K562 (cell line): ENCODE results near the gene PODNL1. TPM values are rescaled to one million over a fixed set of nuclear protein-coding genes. Genes with fewer than 3 reads are reported as not detected.
A peak's percentile ranks its signal among the peaks of the same experiment; 100 is the strongest.

Experiments used
- ATAC-seq: fragments of 200-7000 bp; cut with Tn5 transposase; 3 replicates; pipeline ENCODE4 v1.9.1; 2020; ENCODE audit warnings: moderate library complexity
- BruUV-seq: library from RNA; stranded (reverse); fragments of 400-500 nt; replicated peaks from 2 replicates; lab custom pipeline; 2021; lab: Mats Ljungman, UMichigan
- CTCF ChIA-PET: fragments of 300-600 bp; formaldehyde crosslinking; extraction: SDS; loops from one replicate; lab custom pipeline; 2021; ENCODE audit warnings: low intra/inter-chr PET ratio; lab: Yijun Ruan, JAX
- POLR2A ChIA-PET: fragments of 300-600, 350-650 bp; sonication (Branson Sonifier 250); formaldehyde crosslinking; extraction: SDS; loops from one replicate; lab custom pipeline; 2021; ENCODE audit warnings: antibody characterized with exemption, inconsistent platforms; lab: Yijun Ruan, JAX
- DNase-seq, 4 experiments: peaks; one replicate each; pipeline versions ENCODE4 v3.0.0 to v3.0.0-alpha.2; 2011 to 2018; ENCODE audit warnings: low spot score in 3 of 4, mixed read lengths in 3 of 4; ENCODE audit errors: extremely low read depth in 1 of 4
- FAIRE-seq: peaks from 2 replicates; lab custom pipeline; 2011; peaks lifted over from hg19 to GRCh38; lab: Jason Lieb, UNC
- H2AFZ ChIP-seq: 2 replicates; pipeline ENCODE4 v1.6.0; 2011; ENCODE audit warnings: low read depth, low read length, control low read depth, inconsistent platforms
- H3K27ac ChIP-seq: fragments of 200-600 bp; 3 replicates; pipeline ENCODE4 v1.8.0; 2011; ENCODE audit warnings: low read depth, mild to moderate bottlenecking, control low read depth, inconsistent platforms, low read length, moderate library complexity, mixed read lengths; ENCODE audit errors: extremely low read depth
- H3K27me3 ChIP-seq, 2 experiments: fragments of 300-600 bp in 1 of 2; 2 replicates in 1 of 2; 3 replicates in 1 of 2; pipeline versions ENCODE4 v1.6.0 to v1.8.0; 2011; ENCODE audit warnings: inconsistent platforms in 2 of 2, low read length in 2 of 2, mild to moderate bottlenecking in 1 of 2, mixed read lengths in 1 of 2, moderate library complexity in 1 of 2; ENCODE audit not compliant: control insufficient read depth in 2 of 2, insufficient read depth in 2 of 2
- H3K36me3 ChIP-seq: fragments of 300-600 bp; 3 replicates; pipeline ENCODE4 v1.8.0; 2011; ENCODE audit warnings: mild to moderate bottlenecking, low read length, inconsistent platforms; ENCODE audit not compliant: control insufficient read depth, insufficient read depth
- H3K4me1 ChIP-seq, 2 experiments: fragments of 200-600 bp in 1 of 2; replicated peaks in 1 of 2; 2 replicates in 1 of 2; 3 replicates in 1 of 2; pipeline versions ENCODE4 v1.5.1 to v1.8.0; 2011; ENCODE audit warnings: inconsistent platforms in 2 of 2, low read length in 2 of 2, mild to moderate bottlenecking in 1 of 2, mixed read lengths in 1 of 2, moderate library complexity in 1 of 2; ENCODE audit not compliant: control insufficient read depth in 2 of 2, insufficient read depth in 2 of 2
- H3K4me2 ChIP-seq: 2 replicates; pipeline ENCODE4 v1.6.1; 2011; ENCODE audit warnings: low read length, control low read depth, inconsistent platforms, mixed read lengths; ENCODE audit not compliant: insufficient read depth
- H3K4me3 ChIP-seq: fragments of 200-600 bp; sonication (generic), shearing (Covaris generic); 2 replicates; pipeline ENCODE4 v1.5.1; 2016; ENCODE audit warnings: control low read depth, inconsistent platforms
- H3K79me2 ChIP-seq: fragments of 200-600 bp; 3 replicates; pipeline ENCODE4 v1.8.0; 2011; ENCODE audit warnings: low read length, inconsistent platforms; ENCODE audit not compliant: control insufficient read depth, insufficient read depth
- H3K9ac ChIP-seq, 2 experiments: 2 replicates each; pipeline versions ENCODE4 v1.6.0 to v1.6.1; 2011; ENCODE audit warnings: low read depth in 2 of 2, low read length in 2 of 2, control low read depth in 1 of 2, inconsistent platforms in 1 of 2, mild to moderate bottlenecking in 1 of 2, mixed read lengths in 1 of 2; ENCODE audit not compliant: insufficient read depth in 1 of 2
- H3K9me1 ChIP-seq: one replicate; pipeline ENCODE4 v1.6.0; 2011; ENCODE audit warnings: inconsistent platforms, mild to moderate bottlenecking, low read length, moderate library complexity; ENCODE audit not compliant: control insufficient read depth, insufficient read depth
- H3K9me3 ChIP-seq: replicated peaks from 2 replicates; pipeline ENCODE4 v1.5.1; 2011; ENCODE audit warnings: low read depth, low read length, inconsistent platforms; ENCODE audit not compliant: control insufficient read depth, insufficient read depth
- H4K20me1 ChIP-seq: replicated peaks from 2 replicates; pipeline ENCODE4 v1.6.1; 2011; ENCODE audit warnings: low read length, inconsistent platforms, mixed read lengths; ENCODE audit not compliant: control insufficient read depth, insufficient read depth
- ADNP ChIP-seq: fragments of 200-800 bp; sonication (Bioruptor generic); IDR thresholded peaks from 2 replicates; pipeline ENCODE4 v1.6.1; 2016; ENCODE audit warnings: missing genetic modification characterization, missing compliant biosample characterization
- ARHGAP35 ChIP-seq: fragments of 450-650 bp; IDR thresholded peaks from 2 replicates; pipeline ENCODE4 v1.6.1; 2018; ENCODE audit not compliant: partially characterized antibody
- FOXA1 ChIP-seq: fragments of 450-650 bp; IDR thresholded peaks from 2 replicates; pipeline ENCODE4 v1.6.1; 2016; ENCODE audit warnings: mild to moderate bottlenecking, borderline replicate concordance
- HMG20A ChIP-seq: fragments of 450-650 bp; formaldehyde crosslinking; conservative IDR thresholded peaks from 2 replicates; pipeline ENCODE4 v1.4.0; 2020; ENCODE audit warnings: mild to moderate bottlenecking, mixed read lengths
- HNRNPK ChIP-seq: fragments of 200-400 bp; formaldehyde crosslinking; IDR thresholded peaks from one replicate; pipeline ENCODE4 v1.6.1; 2018; ENCODE audit warnings: mild to moderate bottlenecking, low read depth, low read length; ENCODE audit not compliant: poor library complexity, severe bottlenecking
- MCM5 ChIP-seq: fragments of 450-650 bp; IDR thresholded peaks from 2 replicates; pipeline ENCODE4 v1.6.1; 2016; ENCODE audit warnings: low read depth
- MTA1 ChIP-seq: fragments of 450-650 bp; IDR thresholded peaks from 2 replicates; pipeline ENCODE4 v1.6.1; 2017; ENCODE audit warnings: borderline replicate concordance
- PKNOX1 ChIP-seq: fragments of 450-650 bp; IDR thresholded peaks from 2 replicates; pipeline ENCODE4 v1.6.1; 2016
- POLR2G ChIP-seq: fragments of 200-400 bp; formaldehyde crosslinking; IDR thresholded peaks from 2 replicates; pipeline ENCODE4 v1.6.1; 2017; ENCODE audit warnings: low read depth, mild to moderate bottlenecking, antibody characterized with exemption, low read length, moderate library complexity
- POU5F1 ChIP-seq: fragments of 150-350 bp; IDR thresholded peaks from 2 replicates; pipeline ENCODE4 v1.6.1; 2014; ENCODE audit warnings: borderline replicate concordance, low read length, low read depth, mild to moderate bottlenecking; ENCODE audit not compliant: partially characterized antibody
- SAFB ChIP-seq: fragments of 200-400 bp; formaldehyde crosslinking; IDR thresholded peaks from 2 replicates; pipeline ENCODE4 v1.6.1; 2017; ENCODE audit warnings: low read depth, low read length, borderline replicate concordance
- STAT5A ChIP-seq: IDR thresholded peaks from 2 replicates; pipeline ENCODE4 v1.6.1; 2012; ENCODE audit warnings: low read length, inconsistent platforms, borderline replicate concordance
- TCF7L2 ChIP-seq: fragments of 150-350 bp; IDR thresholded peaks from 2 replicates; pipeline ENCODE4 v1.6.1; 2016; ENCODE audit warnings: low read depth, mild to moderate bottlenecking, low read length, moderate library complexity
- ZBTB43 ChIP-seq: sonication (generic); formaldehyde crosslinking; IDR thresholded peaks from 2 replicates; pipeline ENCODE4 v1.8.0; 2023; ENCODE audit warnings: mild to moderate bottlenecking, missing genetic modification reagents
- ZNF695 ChIP-seq: fragments of 450-650 bp; formaldehyde crosslinking; IDR thresholded peaks from 2 replicates; pipeline ENCODE4 v1.4.0; 2020; ENCODE audit warnings: mild to moderate bottlenecking, moderate library complexity
- WGBS: fragments of 100-300 bp; shearing (Covaris generic); methylation state at CpG from one replicate; pipeline ENCODE4 v1.1.6; 2016; ENCODE audit warnings: low coverage, mixed read lengths; ENCODE audit not compliant: insufficient coverage; ENCODE audit errors: missing lambda C conversion rate; 5-methylcytosine and 5-hydroxymethylcytosine counted together
- in situ Hi-C: fragments of 300-500 bp; cut with MboI; formaldehyde crosslinking; loops from 4 replicates; pipeline ENCODE4 v1.15.0; 2018; ENCODE audit warnings: inconsistent platforms, mixed read lengths
- intact Hi-C: fragments of 100-400 bp; cut with micrococcal nuclease; formaldehyde crosslinking; loops from 2 replicates; pipeline ENCODE4 v1.14.2; 2022
- polyA plus RNA-seq, 8 experiments: library from polyadenylated mRNA; depleted of rRNA in 4 of 8; stranded (reverse) in 5 of 8; unstranded in 3 of 8; fragments of >200 nt; fragmentation: Nextera tagmentation in 2 of 8; fragmentation: Illumina TruSeq in 1 of 8; extraction: Ambion mirVana in 2 of 8; extraction: Trizol in 1 of 8; gene quantifications; 2 replicates each; pipeline versions ENCODE4 v1.2.1 to v1.2.3, GENCODE V29; 2011 to 2014; ENCODE audit warnings: inconsistent platforms in 1 of 8, missing spikeins in 1 of 8
- total RNA-seq, 7 experiments: library from RNA; depleted of rRNA in 6 of 7; stranded (reverse); fragments of >200 nt in 6 of 7; fragmentation: Illumina TruSeq in 2 of 7; extraction: Trizol in 2 of 7; gene quantifications; 2 replicates each; pipeline versions ENCODE4 v1.2.1 to v1.2.3, GENCODE V29; 2011 to 2021; ENCODE audit warnings: low replicate concordance in 1 of 7

Gene PODNL1
- total and polyA plus RNA-seq, 9 of the 15 experiments (the other 6 are each of a cell fraction or from before 2014, with no cell fraction given): 0.18 to 0.47 (median 0.23) TPM; not detected in 3

GRCh38 chr19:13890136-13890535, 48.1 kb downstream of the PODNL1 start:
- BruUV-seq: no TSS peak
- Histone ChIP-seq H3K27ac (no peak overlapping the region), H3K9me1 (no peaks in the 10 kb centered on the region), H3K79me2 (no peaks in the 10 kb centered on the region)
- TF ChIP-seq ZBTB43 (CRISPR knock-in tag) (no peak), POLR2G (0 out of 2 replicates have a peak, but pooled peaks have one; percentile 9)
- TF ChIP-seq, all 486 proteins: peak for 1
- intact Hi-C loops (no loop called here), in situ Hi-C loops (no loop called here)
- no peaks in the 10 kb centered on the region for H3K9me3 ChIP-seq
- no peaks in the 10 kb centered on the region for H4K20me1 ChIP-seq
- POLR2A ChIA-PET: no interaction called here
- WGBS: 73% methylated on average over 12 of the region's 13 CpGs
- peaks cover 4 to 32% of the 10 kb centered on the region in 2 experiments; a peak in 4 of 5 replicates for H3K4me1 ChIP-seq
- no peak overlapping the region for H3K4me2 ChIP-seq
- no peak overlapping the region for H3K4me3 ChIP-seq
- no peak overlapping the region for H2AFZ ChIP-seq
- H3K36me3 ChIP-seq: no peaks in the 10 kb centered on the region
- FAIRE-seq (no peak), DNase-seq (no peak), ATAC-seq (no peak)
- no peaks in the 10 kb centered on the region for H3K27me3 ChIP-seq
- H3K9ac ChIP-seq: no peak overlapping the region
- CTCF ChIA-PET: no interaction called here

GRCh38 chr19:13888281-13888680, 49.9 kb downstream of the PODNL1 start:
- Histone ChIP-seq H3K36me3 (no peaks in the 10 kb centered on the region), H2AFZ (no peak overlapping the region), H3K9ac (peak overlapping the region in 1 of 2 experiments; percentile 7; a peak in 1 of 4 replicates), H3K9me1 (no peaks in the 10 kb centered on the region), H4K20me1 (no peaks in the 10 kb centered on the region), H3K27ac (no peak overlapping the region), H3K79me2 (no peaks in the 10 kb centered on the region), H3K4me1 (peaks cover 4 to 44% of the 10 kb centered on the region in 2 experiments; a peak in 4 of 5 replicates), H3K4me3 (no peak overlapping the region), H3K27me3 (no peaks in the 10 kb centered on the region), H3K9me3 (no peaks in the 10 kb centered on the region), H3K4me2 (no peak overlapping the region)
- DNase-seq: no peak
- no TSS peak for BruUV-seq
- ChIA-PET POLR2A (interaction anchor here (1.6 kb wide), 1 partner anchor 12 kb away, joined by 6 read pairs; no protein-coding TSS in a partner anchor), CTCF (no interaction called here)
- 54% methylated on average over 11 of the region's 16 CpGs for WGBS
- no peak for ATAC-seq
- no peak for FAIRE-seq
- intact Hi-C loops (no loop called here), in situ Hi-C loops (no loop called here)
- TF ChIP-seq ZNF695 (CRISPR knock-in tag): no peak
- TF ChIP-seq ARHGAP35: no peak
- no peak for TF ChIP-seq HMG20A (CRISPR knock-in tag)
- no peak for TF ChIP-seq SAFB
- no peak for TF ChIP-seq FOXA1
- no peak for TF ChIP-seq STAT5A
- no peak for TF ChIP-seq HNRNPK
- TF ChIP-seq PKNOX1: no peak
- no peak for TF ChIP-seq TCF7L2
- TF ChIP-seq MCM5: no peak
- no peak for TF ChIP-seq POU5F1
- no peak for TF ChIP-seq MTA1
- TF ChIP-seq ADNP (tag): no peak
